ENCODE data around the gene CDH13. TPM values are rescaled to one million over a fixed set of nuclear protein-coding genes. Genes with fewer than 3 reads are reported as not detected.

CDH13 gene
- total RNA-seq, 2 donors from 2014 or later: 2.4 to 6.3 TPM

DNA sequence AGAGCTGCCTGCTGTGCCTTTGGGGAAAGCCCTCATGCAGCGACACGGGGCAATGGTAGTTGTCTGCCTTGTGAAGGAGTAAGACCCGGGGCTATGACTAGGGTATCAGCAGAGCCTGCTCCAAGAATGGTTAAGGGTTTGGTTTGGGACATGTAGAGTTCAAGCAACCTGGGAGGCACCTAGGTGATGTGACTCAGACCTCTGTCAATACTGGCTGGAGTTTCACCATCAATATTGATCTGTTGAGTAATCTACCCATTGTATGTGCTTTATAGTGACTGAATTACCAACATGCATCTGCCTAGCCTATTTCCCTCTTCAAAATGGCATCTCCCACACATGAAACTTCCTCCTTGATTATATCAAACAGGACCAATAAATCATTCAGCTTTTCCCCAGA lies 782.6 kb downstream of the CDH13 start:
- intact Hi-C loops (cut with DNase I): no loop called here
- TF ChIP-seq, protein P1, sequence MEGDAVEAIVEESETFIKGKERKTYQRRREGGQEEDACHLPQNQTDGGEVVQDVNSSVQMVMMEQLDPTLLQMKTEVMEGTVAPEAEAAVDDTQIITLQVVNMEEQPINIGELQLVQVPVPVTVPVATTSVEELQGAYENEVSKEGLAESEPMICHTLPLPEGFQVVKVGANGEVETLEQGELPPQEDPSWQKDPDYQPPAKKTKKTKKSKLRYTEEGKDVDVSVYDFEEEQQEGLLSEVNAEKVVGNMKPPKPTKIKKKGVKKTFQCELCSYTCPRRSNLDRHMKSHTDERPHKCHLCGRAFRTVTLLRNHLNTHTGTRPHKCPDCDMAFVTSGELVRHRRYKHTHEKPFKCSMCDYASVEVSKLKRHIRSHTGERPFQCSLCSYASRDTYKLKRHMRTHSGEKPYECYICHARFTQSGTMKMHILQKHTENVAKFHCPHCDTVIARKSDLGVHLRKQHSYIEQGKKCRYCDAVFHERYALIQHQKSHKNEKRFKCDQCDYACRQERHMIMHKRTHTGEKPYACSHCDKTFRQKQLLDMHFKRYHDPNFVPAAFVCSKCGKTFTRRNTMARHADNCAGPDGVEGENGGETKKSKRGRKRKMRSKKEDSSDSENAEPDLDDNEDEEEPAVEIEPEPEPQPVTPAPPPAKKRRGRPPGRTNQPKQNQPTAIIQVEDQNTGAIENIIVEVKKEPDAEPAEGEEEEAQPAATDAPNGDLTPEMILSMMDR (IDR thresholded peaks at IDR 0.05): no peak

DNA sequence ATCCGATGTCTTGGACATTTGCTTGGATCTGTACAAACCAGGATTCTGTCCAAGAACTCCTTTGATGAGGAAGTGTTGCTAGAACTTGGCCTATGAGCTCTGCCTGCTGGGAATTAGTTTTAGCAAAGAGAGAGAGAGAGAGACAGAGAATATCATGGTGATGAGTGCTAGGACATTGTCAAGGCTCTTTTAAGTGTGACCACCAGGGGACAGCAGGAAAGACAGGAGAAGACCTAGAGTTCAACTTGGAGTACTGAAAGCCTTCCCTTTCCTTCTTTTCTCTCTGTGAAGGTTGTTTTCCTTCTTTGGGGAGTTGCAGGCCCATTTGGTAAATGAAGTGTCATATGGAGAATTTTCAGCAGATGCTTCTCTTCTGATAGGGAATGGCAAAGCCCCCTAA lies 791.8 kb downstream of the CDH13 start:
- no peak for DNase-seq
- TF ChIP-seq, protein P1 (IDR thresholded peaks at IDR 0.05): no peak
- Histone ChIP-seq H3K4me3 (no peak overlapping the region), H3K36me3 (no peaks in the 10 kb centered on the region), H3K9me3 (no peaks in the 10 kb centered on the region), H3K4me1 (no peaks in the 10 kb centered on the region), H3K27ac (no peak overlapping the region), H3K9ac (ENCODE audit: low read depth in 2 of 2, low read length in 2 of 2) (no peak overlapping the region), H3K27me3 (no peaks in the 10 kb centered on the region)
- intact Hi-C loops (cut with DNase I): no loop called here

More for the DNA sequence above, 782.6 kb downstream of the CDH13 start:
- Histone ChIP-seq H3K4me1 (no peaks in the 10 kb centered on the region), H3K9me3 (no peaks in the 10 kb centered on the region), H3K36me3 (no peaks in the 10 kb centered on the region), H3K27me3 (no peaks in the 10 kb centered on the region), H3K9ac (ENCODE audit: low read depth in 2 of 2, low read length in 2 of 2) (no peak overlapping the region), H3K27ac (no peak overlapping the region), H3K4me3 (no peak overlapping the region)
- no peak for DNase-seq

DNA sequence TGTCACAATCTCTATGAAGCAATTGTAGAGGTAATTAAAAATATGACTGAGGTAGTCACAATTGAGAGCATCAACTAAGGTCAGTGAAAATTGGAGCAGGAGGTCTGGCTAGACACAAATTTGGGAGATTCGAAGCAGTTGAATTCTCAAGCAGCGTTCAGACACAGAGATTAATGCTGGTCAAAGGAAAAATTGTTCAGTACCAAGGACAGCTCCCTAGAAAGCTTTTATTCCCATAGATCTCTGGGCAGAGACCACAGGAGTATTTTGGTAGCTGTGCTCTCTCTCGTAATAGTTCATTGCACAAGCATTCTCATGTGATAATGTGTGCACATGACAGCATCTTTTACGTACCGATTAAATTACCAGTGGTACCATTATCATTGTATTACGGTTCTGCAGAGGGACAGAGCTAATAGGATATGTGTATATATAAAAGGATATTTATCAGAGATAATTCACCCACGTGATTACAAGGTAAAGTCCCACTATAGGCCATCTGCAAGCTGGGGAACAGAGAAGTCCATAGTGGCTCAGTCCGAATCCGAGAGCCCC lies 793.5 kb downstream of the CDH13 start:
- Histone ChIP-seq H3K36me3 (no peaks in the 10 kb centered on the region), H3K27me3 (no peaks in the 10 kb centered on the region), H3K9me3 (no peaks in the 10 kb centered on the region), H3K4me3 (no peak overlapping the region), H3K27ac (no peak overlapping the region), H3K9ac (ENCODE audit: low read depth in 2 of 2, low read length in 2 of 2) (no peak overlapping the region), H3K4me1 (no peaks in the 10 kb centered on the region)
- no peak for DNase-seq
- TF ChIP-seq, protein P1 (IDR thresholded peaks at IDR 0.05): no peak
- intact Hi-C loops (cut with DNase I): no loop called here

DNA sequence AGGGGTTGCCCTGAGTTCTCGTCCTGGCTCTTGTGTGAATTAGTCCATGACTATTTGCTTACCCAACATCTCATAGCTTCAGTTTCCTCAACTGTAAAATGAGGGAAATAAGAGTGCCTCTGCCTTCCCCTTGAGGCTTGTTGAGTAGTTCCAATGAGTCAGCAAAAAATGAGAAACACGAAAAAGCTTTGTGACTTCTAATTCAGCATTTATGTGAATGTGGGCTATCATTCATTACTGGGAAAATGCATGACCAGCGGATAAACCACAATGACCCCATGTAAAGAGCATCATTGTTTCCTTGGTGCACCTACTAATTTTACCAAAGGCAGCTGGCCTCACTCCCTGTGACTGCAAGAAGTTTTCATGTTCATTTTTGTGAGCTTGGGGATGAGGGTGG lies 806.4 kb downstream of the CDH13 start:
- TF ChIP-seq, protein P1 (IDR thresholded peaks at IDR 0.05): no peak
- H3K9me3 ChIP-seq: no peaks in the 10 kb centered on the region
- no peak overlapping the region for H3K27ac ChIP-seq
- no peaks in the 10 kb centered on the region for H3K36me3 ChIP-seq
- H3K9ac ChIP-seq (ENCODE audit: low read depth in 2 of 2, low read length in 2 of 2): no peak overlapping the region
- intact Hi-C loops (cut with DNase I): no loop called here
- no peaks in the 10 kb centered on the region for H3K27me3 ChIP-seq
- DNase-seq: no peak
- H3K4me3 ChIP-seq: no peak overlapping the region
- no peaks in the 10 kb centered on the region for H3K4me1 ChIP-seq

DNA sequence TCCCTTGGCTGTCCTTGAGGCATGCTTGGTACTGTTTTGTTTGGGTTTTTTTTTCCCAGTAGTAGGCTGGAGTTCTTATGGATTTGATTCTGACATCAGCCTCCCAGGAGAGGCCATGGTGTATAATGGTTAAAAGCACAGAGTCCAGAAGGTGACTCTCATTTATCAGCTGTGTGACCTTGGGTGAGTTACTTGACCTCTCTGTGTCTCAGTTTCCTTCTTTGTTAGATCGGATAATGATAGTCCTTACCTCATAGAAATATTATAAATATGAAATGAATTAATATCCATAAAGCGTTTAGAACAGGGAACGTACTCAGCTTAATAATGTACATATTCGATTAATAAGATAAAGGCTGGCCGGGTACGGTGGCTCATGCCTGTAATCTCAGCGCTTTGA lies 810.3 kb downstream of the CDH13 start:
- Histone ChIP-seq H3K9ac (ENCODE audit: low read depth in 2 of 2, low read length in 2 of 2) (no peak overlapping the region), H3K36me3 (no peaks in the 10 kb centered on the region), H3K27ac (no peak overlapping the region), H3K9me3 (no peaks in the 10 kb centered on the region), H3K4me1 (no peaks in the 10 kb centered on the region), H3K27me3 (no peaks in the 10 kb centered on the region), H3K4me3 (no peak overlapping the region)
- TF ChIP-seq, protein P1 (IDR thresholded peaks at IDR 0.05): no peak
- DNase-seq: no peak
- intact Hi-C loops (cut with DNase I): no loop called here
